Measurements from ENCODE around the gene FAM184B.

Gene FAM184B

DNA sequence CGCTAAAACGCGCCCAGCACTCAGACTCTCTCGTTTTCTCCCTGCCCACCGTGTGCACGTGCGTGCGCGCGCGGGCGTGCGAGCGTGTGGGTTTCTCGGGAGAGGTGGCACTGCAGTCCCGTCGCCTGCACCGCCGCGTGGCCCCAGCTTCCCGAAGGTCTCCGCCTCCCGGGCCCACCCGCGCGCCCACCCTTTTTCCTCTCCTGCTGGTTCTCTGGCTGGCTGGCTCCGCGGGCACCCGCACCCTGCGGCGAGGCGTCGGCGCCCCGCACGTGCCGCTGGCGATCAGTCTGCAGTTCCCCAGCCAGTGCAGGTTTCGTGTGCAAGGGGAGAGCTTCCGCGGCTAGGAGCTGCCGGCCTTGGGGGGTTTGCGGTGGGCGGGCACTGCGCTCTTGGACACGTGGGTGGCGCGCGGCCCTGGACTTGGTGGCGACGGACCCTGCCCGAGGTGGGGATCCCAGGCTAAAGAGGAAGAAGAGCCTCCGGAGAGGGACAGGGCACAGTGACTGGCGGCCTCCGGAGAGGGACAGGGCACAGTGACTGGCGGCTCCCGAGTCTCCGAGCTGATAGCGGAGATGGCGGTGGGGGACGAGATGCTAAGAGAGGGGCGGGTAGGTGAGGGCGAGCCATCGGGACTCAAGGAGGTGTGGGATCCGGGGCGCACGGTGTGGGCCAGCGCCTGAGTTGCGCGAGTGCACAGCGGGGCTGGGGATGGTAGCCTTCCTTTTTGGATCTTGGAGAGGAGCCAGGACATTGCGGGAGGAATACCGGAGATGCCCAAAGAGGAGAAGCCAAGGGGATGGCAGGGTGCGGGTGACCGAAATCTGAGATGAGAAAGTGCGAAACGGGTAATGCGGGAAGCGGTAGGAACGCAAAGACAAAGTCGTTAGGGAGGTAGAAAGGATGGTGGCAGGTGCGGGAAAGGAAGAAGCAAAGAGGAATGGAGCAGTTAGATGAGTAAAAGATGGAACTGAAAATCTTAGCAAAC is at the start of gene FAM184B:
FAM184B (minus strand) TSS at position 322 of the 988 bp plus-strand sequence. CDS start 322 bp downstream, outside the sequence.
- TF ChIP-seq ZNF384 (IDR thresholded peaks at IDR 0.05) (no peak), SP1 (IDR thresholded peaks at IDR 0.05) (no peak)
- TF ChIP-seq, protein P1, sequence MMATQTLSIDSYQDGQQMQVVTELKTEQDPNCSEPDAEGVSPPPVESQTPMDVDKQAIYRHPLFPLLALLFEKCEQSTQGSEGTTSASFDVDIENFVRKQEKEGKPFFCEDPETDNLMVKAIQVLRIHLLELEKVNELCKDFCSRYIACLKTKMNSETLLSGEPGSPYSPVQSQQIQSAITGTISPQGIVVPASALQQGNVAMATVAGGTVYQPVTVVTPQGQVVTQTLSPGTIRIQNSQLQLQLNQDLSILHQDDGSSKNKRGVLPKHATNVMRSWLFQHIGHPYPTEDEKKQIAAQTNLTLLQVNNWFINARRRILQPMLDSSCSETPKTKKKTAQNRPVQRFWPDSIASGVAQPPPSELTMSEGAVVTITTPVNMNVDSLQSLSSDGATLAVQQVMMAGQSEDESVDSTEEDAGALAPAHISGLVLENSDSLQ (IDR thresholded peaks at IDR 0.05), result no peak
- DNase-seq (ENCODE audit: extremely low spot score), result no peak
- CTCF ChIA-PET, result no interaction called here
- POLR2A ChIA-PET, result no interaction called here

DNA sequence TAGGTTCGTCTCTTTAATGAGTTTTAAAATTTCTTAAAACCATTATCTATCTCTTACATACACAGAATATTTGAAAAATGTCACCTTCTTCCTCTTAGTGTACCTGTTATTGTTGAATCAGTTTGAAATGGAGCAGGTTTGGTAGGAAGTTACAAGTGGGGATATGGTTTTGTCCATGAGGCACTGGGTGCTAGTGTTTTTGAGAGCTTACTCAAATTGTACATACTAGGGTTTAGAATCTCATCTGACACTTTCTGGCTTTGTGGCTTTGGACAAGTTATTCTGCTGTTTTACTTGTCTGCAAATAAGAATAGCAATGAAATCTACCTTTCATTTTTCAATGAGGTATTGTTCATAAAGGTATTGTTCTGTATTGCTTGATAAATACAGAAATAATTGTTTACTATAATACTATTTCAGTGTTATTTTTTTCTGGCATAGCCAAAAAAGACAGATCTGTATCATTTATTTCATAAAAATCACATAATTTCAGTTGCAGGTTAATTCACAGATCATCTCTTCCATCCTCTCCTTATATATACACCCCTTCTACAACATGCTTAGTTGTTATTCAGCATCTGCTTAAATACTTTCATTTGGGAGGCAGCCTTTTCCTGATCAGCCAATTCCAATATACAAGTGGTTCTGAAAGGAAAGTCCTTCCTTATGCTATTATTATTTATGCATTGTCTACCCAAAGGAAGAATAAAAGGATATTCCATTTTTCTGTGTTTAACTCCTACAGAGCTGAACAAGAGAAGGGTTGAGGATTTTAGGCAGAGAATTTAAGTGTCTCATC is 42.6 kb upstream of the FAM184B start:
- no peak for TF ChIP-seq NFRKB (IDR thresholded peaks at IDR 0.05)
- no peak for TF ChIP-seq FOXM1 (IDR thresholded peaks at IDR 0.05; ENCODE audit: borderline replicate concordance)
- TF ChIP-seq TARDBP (IDR thresholded peaks at IDR 0.05), result no peak
- no peak for TF ChIP-seq FOXK2 (IDR thresholded peaks at IDR 0.05)
- no peak for TF ChIP-seq FOXA1 (IDR thresholded peaks at IDR 0.05)
- no peak for TF ChIP-seq SUZ12 (IDR thresholded peaks at IDR 0.05)
- no peak for TF ChIP-seq ARNT (IDR thresholded peaks at IDR 0.05)
- TF ChIP-seq, protein P1 (IDR thresholded peaks at IDR 0.05), result no peak
- no peak for TF ChIP-seq SP1 (IDR thresholded peaks at IDR 0.05)
- TF ChIP-seq LEF1 (IDR thresholded peaks at IDR 0.05; ENCODE audit: borderline replicate concordance), result no peak
- TF ChIP-seq ELF4 (IDR thresholded peaks at IDR 0.05), result no peak
- TF ChIP-seq L3MBTL2 (conservative IDR thresholded peaks at IDR 0.05), result no peak
- no peak for TF ChIP-seq HDGF (IDR thresholded peaks at IDR 0.05; ENCODE audit: borderline replicate concordance)
- TF ChIP-seq BHLHE40 (IDR thresholded peaks at IDR 0.05; ENCODE audit: borderline replicate concordance), result no peak
- TF ChIP-seq ZNF384 (IDR thresholded peaks at IDR 0.05), result no peak
- TF ChIP-seq CTBP1 (IDR thresholded peaks at IDR 0.05; ENCODE audit: borderline replicate concordance), result no peak
- ChIA-PET CTCF (no interaction called here), POLR2A (no interaction called here)
- no peak for DNase-seq (ENCODE audit: extremely low spot score)

DNA sequence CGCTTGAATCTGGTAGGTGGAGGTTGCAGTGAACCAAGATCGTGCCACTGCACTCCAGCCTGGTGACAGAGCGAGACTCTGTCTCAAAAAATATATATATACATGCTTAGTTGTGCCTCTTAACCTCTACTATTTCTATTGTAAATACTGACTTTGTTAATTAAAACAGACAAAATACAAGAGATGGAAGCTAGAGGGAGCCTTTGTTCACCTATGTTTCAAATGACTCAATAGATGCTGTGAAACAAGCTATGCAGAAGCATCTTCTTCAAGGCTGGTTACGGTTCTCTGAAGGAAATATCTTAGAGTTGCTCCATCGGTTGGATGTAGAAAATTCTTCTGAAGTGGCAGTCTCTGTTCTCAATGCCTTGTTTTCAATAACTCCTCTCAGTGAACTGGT is 35.6 kb upstream of the FAM184B start:
- CTCF ChIA-PET, result interaction anchor here (0.6 kb wide), 1 partner anchor 324 kb away, joined by 4 read pairs; no protein-coding TSS in a partner anchor
- TF ChIP-seq FOXA1 (IDR thresholded peaks at IDR 0.05) (no peak), FOXM1 (IDR thresholded peaks at IDR 0.05; ENCODE audit: borderline replicate concordance) (no peak), BHLHE40 (IDR thresholded peaks at IDR 0.05; ENCODE audit: borderline replicate concordance) (no peak), ZNF384 (IDR thresholded peaks at IDR 0.05) (no peak), LEF1 (IDR thresholded peaks at IDR 0.05; ENCODE audit: borderline replicate concordance) (no peak), FOXK2 (IDR thresholded peaks at IDR 0.05) (no peak), TARDBP (IDR thresholded peaks at IDR 0.05) (no peak), L3MBTL2 (conservative IDR thresholded peaks at IDR 0.05) (no peak), NFRKB (IDR thresholded peaks at IDR 0.05) (no peak), SUZ12 (IDR thresholded peaks at IDR 0.05) (no peak), ARNT (IDR thresholded peaks at IDR 0.05) (no peak), ELF4 (IDR thresholded peaks at IDR 0.05) (no peak), CTBP1 (IDR thresholded peaks at IDR 0.05; ENCODE audit: borderline replicate concordance) (no peak), HDGF (IDR thresholded peaks at IDR 0.05; ENCODE audit: borderline replicate concordance) (no peak)
- no peak for DNase-seq (ENCODE audit: extremely low spot score)
- POLR2A ChIA-PET, result no interaction called here

DNA sequence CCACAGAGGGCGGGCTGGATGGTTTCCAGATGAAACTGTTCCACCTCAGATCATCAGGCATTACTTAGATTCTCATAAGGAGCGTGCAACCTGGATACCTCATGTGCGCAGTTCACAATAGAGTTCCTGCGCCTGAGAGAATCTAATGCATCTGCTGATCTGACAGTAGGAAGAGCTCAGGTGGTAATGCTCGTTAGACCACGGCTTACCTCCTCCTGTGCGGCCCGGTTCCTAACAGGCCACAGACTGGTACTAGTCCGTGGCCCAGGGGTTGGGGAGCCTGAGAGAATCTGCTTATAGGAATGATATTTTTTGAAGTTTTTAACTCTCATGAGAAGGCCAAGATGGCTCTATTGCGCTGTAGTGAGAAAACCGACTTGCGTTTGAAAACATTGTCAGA is 34.7 kb upstream of the FAM184B start:
- TF ChIP-seq FOXK2 (IDR thresholded peaks at IDR 0.05) (no peak), SUZ12 (IDR thresholded peaks at IDR 0.05) (no peak), ARNT (IDR thresholded peaks at IDR 0.05) (no peak), L3MBTL2 (conservative IDR thresholded peaks at IDR 0.05) (no peak), NFRKB (IDR thresholded peaks at IDR 0.05) (no peak), LEF1 (IDR thresholded peaks at IDR 0.05; ENCODE audit: borderline replicate concordance) (no peak), FOXA1 (IDR thresholded peaks at IDR 0.05) (no peak), HDGF (IDR thresholded peaks at IDR 0.05; ENCODE audit: borderline replicate concordance) (no peak), FOXM1 (IDR thresholded peaks at IDR 0.05; ENCODE audit: borderline replicate concordance) (no peak), BHLHE40 (IDR thresholded peaks at IDR 0.05; ENCODE audit: borderline replicate concordance) (no peak)
- TF ChIP-seq, protein P1 (IDR thresholded peaks at IDR 0.05), result no peak
- DNase-seq (ENCODE audit: extremely low spot score), result no peak
- POLR2A ChIA-PET, result no interaction called here
- CTCF ChIA-PET, result no interaction called here

DNA sequence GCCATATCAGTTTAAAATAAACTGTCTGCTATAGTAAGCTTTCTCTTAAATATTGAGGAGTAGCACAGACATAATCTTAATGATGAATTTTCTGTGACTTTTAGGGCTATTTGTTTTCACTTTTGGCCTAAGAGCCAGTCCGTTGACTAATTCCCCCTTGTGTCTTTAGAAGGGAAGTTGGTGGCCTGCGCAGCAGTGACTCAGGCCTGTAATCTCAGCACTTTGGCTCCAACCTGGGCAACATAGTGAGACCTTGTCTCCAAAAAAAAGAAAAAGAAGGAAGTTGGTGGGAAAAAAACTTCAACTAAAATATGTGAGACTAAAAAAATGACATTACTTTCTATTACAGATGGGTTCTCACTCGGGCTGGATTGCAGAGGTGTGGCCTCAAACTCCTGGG is 32.7 kb upstream of the FAM184B start:
- TF ChIP-seq ZNF384 (IDR thresholded peaks at IDR 0.05), result no peak
- no peak for TF ChIP-seq SUZ12 (IDR thresholded peaks at IDR 0.05)
- no peak for TF ChIP-seq TARDBP (IDR thresholded peaks at IDR 0.05)
- TF ChIP-seq ARNT (IDR thresholded peaks at IDR 0.05), result no peak
- no peak for TF ChIP-seq NFRKB (IDR thresholded peaks at IDR 0.05)
- no peak for TF ChIP-seq HDGF (IDR thresholded peaks at IDR 0.05; ENCODE audit: borderline replicate concordance)
- no peak for TF ChIP-seq BHLHE40 (IDR thresholded peaks at IDR 0.05; ENCODE audit: borderline replicate concordance)
- no peak for TF ChIP-seq L3MBTL2 (conservative IDR thresholded peaks at IDR 0.05)
- TF ChIP-seq SP1 (IDR thresholded peaks at IDR 0.05), result no peak
- POLR2A ChIA-PET, result no interaction called here
- DNase-seq (ENCODE audit: extremely low spot score), result no peak
- CTCF ChIA-PET, result no interaction called here

Data from HEK293T (cell line).